ENCODE data around the gene OGFOD3.

OGFOD3 gene

GRCh38 chr17:82428546-82428945 lies 10.2 kb upstream of the OGFOD3 start:
- TF ChIP-seq CTCF (IDR thresholded peaks at IDR 0.05) = no peak
- H3K4me3 ChIP-seq (ENCODE audit: low read depth, low read length) = no peak overlapping the region
- no peak overlapping the region for H3K9ac ChIP-seq
- no peak overlapping the region for H3K4me2 ChIP-seq (ENCODE audit: low read length)
- H3K27me3 ChIP-seq (ENCODE audit: control insufficient read depth, insufficient read depth, low read length) = no peaks in the 10 kb centered on the region
- no peak overlapping the region for H3K27ac ChIP-seq
- no peaks in the 10 kb centered on the region for H3K36me3 ChIP-seq (ENCODE audit: control insufficient read depth, insufficient read depth, low read length)
- no peaks in the 10 kb centered on the region for H3K79me2 ChIP-seq
- no peaks in the 10 kb centered on the region for H3K9me3 ChIP-seq (ENCODE audit: control insufficient read depth, low read length)
- H3K4me1 ChIP-seq = no peaks in the 10 kb centered on the region
- no peak overlapping the region for H2AFZ ChIP-seq

GRCh38 chr17:82424863-82425159 lies 6.4 kb upstream of the OGFOD3 start:
- TF ChIP-seq CTCF (IDR thresholded peaks at IDR 0.05) = no peak
- Histone ChIP-seq H3K36me3 (ENCODE audit: control insufficient read depth, insufficient read depth, low read length) (no peaks in the 10 kb centered on the region), H3K4me1 (no peaks in the 10 kb centered on the region), H3K79me2 (no peaks in the 10 kb centered on the region), H3K9me3 (ENCODE audit: control insufficient read depth, low read length) (no peaks in the 10 kb centered on the region), H3K27ac (no peak overlapping the region), H3K4me3 (ENCODE audit: low read depth, low read length) (no peak overlapping the region), H3K4me2 (ENCODE audit: low read length) (no peak overlapping the region), H2AFZ (no peak overlapping the region), H3K9ac (no peak overlapping the region), H3K27me3 (ENCODE audit: control insufficient read depth, insufficient read depth, low read length) (no peaks in the 10 kb centered on the region)

GRCh38 chr17:82424001-82424862 lies 5.8 kb upstream of the OGFOD3 start:
- peak; percentile 61 for TF ChIP-seq CTCF (IDR thresholded peaks at IDR 0.05)
- Histone ChIP-seq H3K4me3 (ENCODE audit: low read depth, low read length) (no peak overlapping the region), H3K4me1 (peaks cover 3% of the 10 kb centered on the region), H3K36me3 (ENCODE audit: control insufficient read depth, insufficient read depth, low read length) (no peaks in the 10 kb centered on the region), H3K9ac (no peak overlapping the region), H3K27ac (no peak overlapping the region), H3K9me3 (ENCODE audit: control insufficient read depth, low read length) (no peaks in the 10 kb centered on the region), H2AFZ (no peak overlapping the region), H3K79me2 (no peaks in the 10 kb centered on the region), H3K27me3 (ENCODE audit: control insufficient read depth, insufficient read depth, low read length) (no peaks in the 10 kb centered on the region), H3K4me2 (ENCODE audit: low read length) (no peak overlapping the region)

GRCh38 chr17:82419540-82419939 lies 1.2 kb upstream of the OGFOD3 start:
- Histone ChIP-seq H3K27me3 (ENCODE audit: control insufficient read depth, insufficient read depth, low read length) (no peaks in the 10 kb centered on the region), H3K9ac (no peak overlapping the region), H3K36me3 (ENCODE audit: control insufficient read depth, insufficient read depth, low read length) (no peaks in the 10 kb centered on the region), H3K4me2 (ENCODE audit: low read length) (no peak overlapping the region), H3K4me1 (peaks cover 11% of the 10 kb centered on the region), H3K9me3 (ENCODE audit: control insufficient read depth, low read length) (no peaks in the 10 kb centered on the region), H2AFZ (peak overlapping the region; percentile 72), H3K4me3 (ENCODE audit: low read depth, low read length) (no peak overlapping the region), H3K79me2 (peaks cover 2% of the 10 kb centered on the region), H3K27ac (no peak overlapping the region)
- TF ChIP-seq CTCF (IDR thresholded peaks at IDR 0.05) = no peak

GRCh38 chr17:82416771-82417170 lies 1.6 kb downstream of the OGFOD3 start:
- Histone ChIP-seq H3K9ac (no peak overlapping the region), H3K27me3 (ENCODE audit: control insufficient read depth, insufficient read depth, low read length) (no peaks in the 10 kb centered on the region), H3K4me2 (ENCODE audit: low read length) (no peak overlapping the region), H2AFZ (no peak overlapping the region), H3K27ac (no peak overlapping the region), H3K9me3 (ENCODE audit: control insufficient read depth, low read length) (no peaks in the 10 kb centered on the region), H3K36me3 (ENCODE audit: control insufficient read depth, insufficient read depth, low read length) (no peaks in the 10 kb centered on the region), H3K79me2 (peaks cover 11% of the 10 kb centered on the region), H3K4me1 (peaks cover 17% of the 10 kb centered on the region), H3K4me3 (ENCODE audit: low read depth, low read length) (no peak overlapping the region)
- TF ChIP-seq CTCF (IDR thresholded peaks at IDR 0.05) = no peak

Measured in parathyroid adenoma (tissue), 2 donors.